Measurements from ENCODE around the gene POLR1F. TPM values are rescaled to one million over a fixed set of nuclear protein-coding genes. Genes with fewer than 3 reads are reported as not detected.

The POLR1F gene
- total RNA-seq, 5 donors from 2014 or later (not counting 1 experiment from before 2014, with no cell fraction given), result 11.9 to 22.1 (median 12.5) TPM

DNA sequence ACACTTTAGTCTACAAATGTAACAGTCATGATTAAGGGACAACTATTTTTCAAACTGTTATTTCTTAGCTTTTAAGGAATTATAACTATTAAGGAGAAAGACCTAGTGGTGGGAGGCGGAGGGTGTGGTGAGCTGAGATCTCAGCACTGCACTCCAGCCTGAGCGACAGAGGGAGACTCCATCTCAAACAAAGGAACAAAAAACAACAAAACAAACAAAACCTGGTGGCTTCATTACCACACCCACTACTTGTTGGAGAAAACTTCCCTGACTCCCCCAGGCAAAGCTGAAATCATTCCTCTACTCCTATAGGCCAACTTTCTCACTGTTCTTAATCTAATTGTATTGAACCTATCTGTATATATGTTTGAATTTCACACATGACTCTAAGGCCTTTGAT, 3.2 kb downstream of the POLR1F start:
- WGBS (ENCODE audit: insufficient coverage), result 100% methylated on average over 1 of the region's 2 CpGs
- Histone ChIP-seq H3K9me3 (no peaks in the 10 kb centered on the region), H3K4me3 (ENCODE audit: control insufficient read depth in 1 of 2, extremely low read depth in 1 of 2, low read length in 1 of 2) (no peak overlapping the region), H3K27ac (ENCODE audit: low read length) (no peak overlapping the region), H3K36me3 (ENCODE audit: control insufficient read depth in 2 of 2, extremely low read depth in 1 of 2, insufficient read depth in 1 of 2, low read length in 1 of 2) (peaks cover 0 to 10% of the 10 kb centered on the region in 2 donors), H3K27me3 (replicated peaks in 1 of 2; ENCODE audit: control insufficient read depth in 2 of 2, extremely low read depth in 1 of 2, insufficient read depth in 2 of 2, low read length in 1 of 2) (no peaks in the 10 kb centered on the region), H3K4me1 (ENCODE audit: control insufficient read depth in 1 of 2, extremely low read depth in 1 of 2, insufficient read depth in 2 of 2, low read length in 2 of 2) (peaks cover 14 to 17% of the 10 kb centered on the region in 2 experiments)
- ATAC-seq (replicated peaks in 1 of 4), result no peak
- Mint-ChIP-seq H3K36me3 (peaks cover 19% of the 10 kb centered on the region), H3K9me3 (no peaks in the 10 kb centered on the region), H3K4me3 (peak overlapping the region in 1 of 3 donors; percentile 6), H3K27ac (no peak overlapping the region), H3K27me3 (no peaks in the 10 kb centered on the region), H3K4me1 (peaks cover 53 to 66% (median 57%) of the 10 kb centered on the region in 3 donors)
- DNase-seq, result no peak
- ChIA-PET POLR2A (no interaction called here), CTCF (interaction anchor here in 1 of 2 donors (1.9 kb wide), 1 partner anchor 8 kb away, joined by 8 read pairs; no protein-coding TSS in a partner anchor)

DNA sequence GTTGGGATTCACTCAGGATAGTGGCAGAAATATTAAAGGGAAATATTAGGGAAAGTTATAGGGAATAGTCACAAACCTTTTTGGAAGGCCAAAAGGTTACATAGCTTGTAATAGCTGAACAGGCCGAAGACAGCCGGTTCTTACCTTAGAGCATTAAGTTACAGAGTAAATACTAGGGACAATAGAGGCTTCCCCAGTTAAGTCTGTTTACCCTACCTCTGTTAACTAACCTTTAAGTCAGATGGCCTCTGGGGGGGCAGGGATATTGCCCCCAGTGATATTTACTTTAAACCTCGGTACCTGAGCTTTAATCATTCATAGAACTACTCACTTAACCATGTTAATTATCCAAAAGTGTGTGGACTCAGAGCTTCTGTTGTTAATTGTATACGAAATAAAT, 7.4 kb downstream of the POLR1F start:
- Histone ChIP-seq H3K4me3 (ENCODE audit: control insufficient read depth in 1 of 2, extremely low read depth in 1 of 2, low read length in 1 of 2) (no peak overlapping the region), H3K27ac (ENCODE audit: low read length) (no peak overlapping the region), H3K9me3 (no peaks in the 10 kb centered on the region), H3K36me3 (ENCODE audit: control insufficient read depth in 2 of 2, extremely low read depth in 1 of 2, insufficient read depth in 1 of 2, low read length in 1 of 2) (peaks cover 4 to 18% of the 10 kb centered on the region in 2 donors), H3K4me1 (ENCODE audit: control insufficient read depth in 1 of 2, extremely low read depth in 1 of 2, insufficient read depth in 2 of 2, low read length in 2 of 2) (no peaks in the 10 kb centered on the region), H3K27me3 (replicated peaks in 1 of 2; ENCODE audit: control insufficient read depth in 2 of 2, extremely low read depth in 1 of 2, insufficient read depth in 2 of 2, low read length in 1 of 2) (no peaks in the 10 kb centered on the region)
- Mint-ChIP-seq H3K27me3 (no peaks in the 10 kb centered on the region), H3K27ac (no peak overlapping the region), H3K9me3 (no peaks in the 10 kb centered on the region), H3K4me1 (peaks cover 18 to 28% (median 20%) of the 10 kb centered on the region in 3 donors), H3K4me3 (no peak overlapping the region), H3K36me3 (peaks cover 41% of the 10 kb centered on the region)
- 100% methylated on average over 2 of the region's 4 CpGs for WGBS (ENCODE audit: insufficient coverage)
- ChIA-PET CTCF (interaction anchor here in 1 of 2 donors (2.5 kb wide), 1 partner anchor 13 kb away, joined by 10 read pairs; no protein-coding TSS in a partner anchor), POLR2A (no interaction called here)
- DNase-seq, result no peak
- ATAC-seq (replicated peaks in 1 of 4), result no peak

DNA sequence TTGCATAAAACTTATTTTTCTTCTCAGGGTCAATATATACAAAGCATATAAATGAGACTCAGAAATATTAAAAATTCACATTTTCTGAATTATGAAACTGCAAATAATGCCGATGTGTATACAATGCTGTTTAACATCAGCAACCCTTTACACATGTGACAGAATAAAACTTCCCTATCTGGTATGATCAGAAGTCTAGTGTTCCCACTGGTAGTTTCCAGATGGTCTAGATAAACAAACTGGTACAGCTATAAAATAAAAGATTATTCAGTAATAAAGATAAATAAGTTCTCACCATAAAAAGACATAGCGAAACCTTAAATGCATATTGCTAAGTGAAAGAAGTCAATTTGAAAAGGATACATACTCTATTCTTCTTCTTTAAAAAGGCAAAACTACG, 7.9 kb downstream of the POLR1F start:
- H3K4me1 ChIP-seq (ENCODE audit: control insufficient read depth in 1 of 2, extremely low read depth in 1 of 2, insufficient read depth in 2 of 2, low read length in 2 of 2), result no peaks in the 10 kb centered on the region
- Mint-ChIP-seq H3K4me3 (no peak overlapping the region), H3K9me3 (no peaks in the 10 kb centered on the region), H3K27ac (no peak overlapping the region), H3K27me3 (no peaks in the 10 kb centered on the region), H3K36me3 (peaks cover 41% of the 10 kb centered on the region), H3K4me1 (peaks cover 13 to 23% (median 15%) of the 10 kb centered on the region in 3 donors)
- no peak overlapping the region for H3K27ac ChIP-seq (ENCODE audit: low read length)
- ATAC-seq (replicated peaks in 1 of 4) (no peak), DNase-seq (no peak)
- H3K27me3 ChIP-seq (replicated peaks in 1 of 2; ENCODE audit: control insufficient read depth in 2 of 2, extremely low read depth in 1 of 2, insufficient read depth in 2 of 2, low read length in 1 of 2), result no peaks in the 10 kb centered on the region
- WGBS (ENCODE audit: insufficient coverage), result 100% methylated on average over 1 of the region's 3 CpGs
- no peak overlapping the region for H3K4me3 ChIP-seq (ENCODE audit: control insufficient read depth in 1 of 2, extremely low read depth in 1 of 2, low read length in 1 of 2)
- ChIA-PET CTCF (interaction anchor here (0.8 to 2.5 kb wide), 4 partner anchors 8 to 897 kb away, joined by 3 to 10 read pairs (median 6); partner anchors contain the start of gene POLR1F (in 1 of the 2)), POLR2A (interaction anchor here in 1 of 2 donors (0.7 kb wide), 1 partner anchor 8 kb away, joined by 4 read pairs; the partner anchor contains the start of gene POLR1F)
- peaks cover 4 to 20% of the 10 kb centered on the region in 2 donors for H3K36me3 ChIP-seq (ENCODE audit: control insufficient read depth in 2 of 2, extremely low read depth in 1 of 2, insufficient read depth in 1 of 2, low read length in 1 of 2)
- no peaks in the 10 kb centered on the region for H3K9me3 ChIP-seq

DNA sequence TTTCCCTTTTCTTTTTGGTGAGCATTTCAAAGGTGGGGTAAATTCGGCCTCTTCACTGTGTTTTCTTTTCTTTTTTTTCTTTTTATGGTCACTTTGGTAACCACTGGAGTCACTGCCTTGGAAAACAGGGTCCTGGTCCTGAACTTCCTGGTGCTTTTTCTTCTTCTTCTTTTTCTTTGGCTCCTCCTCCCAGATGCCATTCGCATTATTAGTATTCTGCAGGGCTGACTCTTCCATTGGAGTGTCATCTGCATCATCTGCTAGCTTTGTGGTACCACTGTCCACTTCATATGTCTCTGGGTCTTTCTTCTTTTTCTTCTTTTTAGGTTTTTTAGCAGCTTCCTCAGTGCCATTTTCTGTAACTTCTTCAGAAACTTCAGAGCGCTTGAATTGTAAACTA, 10.5 kb downstream of the POLR1F start:
- no peak for DNase-seq
- no peaks in the 10 kb centered on the region for H3K27me3 Mint-ChIP-seq
- POLR2A ChIA-PET, result no interaction called here
- 100% methylated on average over 1 of the region's 3 CpGs for WGBS (ENCODE audit: insufficient coverage)
- Histone ChIP-seq H3K4me3 (ENCODE audit: control insufficient read depth in 1 of 2, extremely low read depth in 1 of 2, low read length in 1 of 2) (no peak overlapping the region), H3K36me3 (ENCODE audit: control insufficient read depth in 2 of 2, extremely low read depth in 1 of 2, insufficient read depth in 1 of 2, low read length in 1 of 2) (peaks cover 4 to 19% of the 10 kb centered on the region in 2 donors), H3K27me3 (replicated peaks in 1 of 2; ENCODE audit: control insufficient read depth in 2 of 2, extremely low read depth in 1 of 2, insufficient read depth in 2 of 2, low read length in 1 of 2) (no peaks in the 10 kb centered on the region), H3K9me3 (no peaks in the 10 kb centered on the region), H3K27ac (ENCODE audit: low read length) (no peak overlapping the region), H3K4me1 (ENCODE audit: control insufficient read depth in 1 of 2, extremely low read depth in 1 of 2, insufficient read depth in 2 of 2, low read length in 2 of 2) (no peaks in the 10 kb centered on the region)
- no peaks in the 10 kb centered on the region for H3K9me3 Mint-ChIP-seq
- ATAC-seq (replicated peaks in 1 of 4), result no peak
- H3K4me3 Mint-ChIP-seq, result no peak overlapping the region
- H3K27ac Mint-ChIP-seq, result no peak overlapping the region
- peaks cover 2 to 14% (median 2%) of the 10 kb centered on the region in 3 donors for H3K4me1 Mint-ChIP-seq
- peaks cover 41% of the 10 kb centered on the region for H3K36me3 Mint-ChIP-seq
- CTCF ChIA-PET, result no interaction called here

DNA sequence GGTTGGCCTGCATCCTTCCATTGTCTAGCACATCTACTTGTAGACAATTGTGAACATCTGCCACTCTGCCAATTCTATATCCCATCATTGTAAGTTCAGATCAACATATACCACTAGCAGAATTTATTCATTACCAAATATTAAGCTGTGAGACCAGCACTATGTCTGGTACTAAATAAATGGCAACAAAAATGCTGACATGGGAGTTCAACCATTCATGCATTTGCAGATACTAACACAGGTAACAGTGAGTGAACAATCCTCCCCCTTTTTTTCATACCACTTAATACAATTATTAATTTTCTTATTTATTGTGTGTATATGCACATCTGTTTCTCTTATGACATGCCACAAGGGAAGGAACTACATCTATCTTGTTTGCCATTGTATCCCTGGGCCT, 11.9 kb downstream of the POLR1F start:
- Mint-ChIP-seq H3K4me3 (no peak overlapping the region), H3K27me3 (no peaks in the 10 kb centered on the region), H3K27ac (no peak overlapping the region), H3K4me1 (peaks cover 0 to 2% (median 1%) of the 10 kb centered on the region in 3 donors), H3K36me3 (peaks cover 29% of the 10 kb centered on the region), H3K9me3 (no peaks in the 10 kb centered on the region)
- Histone ChIP-seq H3K9me3 (no peaks in the 10 kb centered on the region), H3K4me3 (ENCODE audit: control insufficient read depth in 1 of 2, extremely low read depth in 1 of 2, low read length in 1 of 2) (no peak overlapping the region), H3K36me3 (ENCODE audit: control insufficient read depth in 2 of 2, extremely low read depth in 1 of 2, insufficient read depth in 1 of 2, low read length in 1 of 2) (peaks cover 4 to 16% of the 10 kb centered on the region in 2 donors), H3K27me3 (replicated peaks in 1 of 2; ENCODE audit: control insufficient read depth in 2 of 2, extremely low read depth in 1 of 2, insufficient read depth in 2 of 2, low read length in 1 of 2) (peaks cover 0 to 5% of the 10 kb centered on the region in 2 experiments), H3K4me1 (ENCODE audit: control insufficient read depth in 1 of 2, extremely low read depth in 1 of 2, insufficient read depth in 2 of 2, low read length in 2 of 2) (no peaks in the 10 kb centered on the region), H3K27ac (ENCODE audit: low read length) (no peak overlapping the region)
- ChIA-PET POLR2A (no interaction called here), CTCF (interaction anchor here in 1 of 2 donors (1.0 kb wide), 1 partner anchor 17 kb away, joined by 3 read pairs; no protein-coding TSS in a partner anchor)
- ATAC-seq (replicated peaks in 1 of 4) (no peak), DNase-seq (no peak)

DNA sequence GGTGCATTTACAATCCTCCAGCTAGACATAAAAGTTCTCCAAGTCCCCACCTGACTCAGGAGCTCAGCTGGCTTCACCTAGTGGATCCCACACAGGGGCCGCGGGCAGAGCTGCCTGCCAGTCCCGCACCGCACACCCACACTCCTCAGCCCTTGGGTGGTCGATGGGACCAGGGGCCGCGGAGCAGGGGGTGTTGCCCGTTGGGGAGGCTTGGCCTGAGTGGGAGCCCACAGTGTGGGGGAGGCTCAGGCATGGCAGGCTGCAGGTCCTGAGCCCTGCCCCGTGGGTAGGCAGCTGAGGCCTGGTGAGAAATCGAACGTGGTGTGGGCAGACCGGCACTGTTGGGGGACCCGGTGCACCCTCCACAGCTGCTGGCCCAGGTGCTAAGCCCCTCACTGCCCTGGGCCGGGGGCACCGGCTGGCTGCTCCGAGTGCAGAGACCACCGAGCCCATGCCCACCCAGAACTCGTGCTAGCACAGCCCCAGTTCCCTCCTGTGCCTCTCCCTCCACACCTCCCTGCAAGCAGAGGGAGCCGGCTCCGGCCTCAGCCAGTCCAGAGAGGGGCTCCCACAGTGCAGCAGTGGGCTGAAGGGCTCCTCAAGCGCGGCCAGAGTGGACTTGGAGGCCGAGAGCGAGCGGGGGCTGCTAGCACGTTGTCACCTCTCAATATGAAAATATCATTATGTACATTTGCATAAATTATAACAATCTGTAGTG, 16.6 kb downstream of the POLR1F start:
- Histone ChIP-seq H3K27ac (ENCODE audit: low read length) (no peak overlapping the region), H3K9me3 (no peaks in the 10 kb centered on the region), H3K27me3 (replicated peaks in 1 of 2; ENCODE audit: control insufficient read depth in 2 of 2, extremely low read depth in 1 of 2, insufficient read depth in 2 of 2, low read length in 1 of 2) (peaks cover 0 to 5% of the 10 kb centered on the region in 2 experiments), H3K36me3 (ENCODE audit: control insufficient read depth in 2 of 2, extremely low read depth in 1 of 2, insufficient read depth in 1 of 2, low read length in 1 of 2) (peaks cover 0 to 8% of the 10 kb centered on the region in 2 donors), H3K4me1 (ENCODE audit: control insufficient read depth in 1 of 2, extremely low read depth in 1 of 2, insufficient read depth in 2 of 2, low read length in 2 of 2) (no peaks in the 10 kb centered on the region), H3K4me3 (ENCODE audit: control insufficient read depth in 1 of 2, extremely low read depth in 1 of 2, low read length in 1 of 2) (no peak overlapping the region)
- H3K36me3 Mint-ChIP-seq, result peaks cover 4% of the 10 kb centered on the region
- no peaks in the 10 kb centered on the region for H3K4me1 Mint-ChIP-seq
- no peak overlapping the region for H3K27ac Mint-ChIP-seq
- H3K9me3 Mint-ChIP-seq, result peaks cover 0 to 3% (median 0%) of the 10 kb centered on the region in 3 donors
- ATAC-seq (replicated peaks in 1 of 4) (peak in 1 of 4 experiments; percentile 31), DNase-seq (no peak)
- WGBS (ENCODE audit: insufficient coverage), result 97% methylated on average over 10 of the region's 26 CpGs
- H3K4me3 Mint-ChIP-seq, result no peak overlapping the region
- CTCF ChIA-PET, result no interaction called here
- peaks cover 1 to 8% of the 10 kb centered on the region in 2 donors for H3K27me3 Mint-ChIP-seq
- POLR2A ChIA-PET, result no interaction called here
